Glomerular visceral epithelial cell (primary cell): ENCODE measurements around the gene RAB19.
"Not testable (repeated sequence)": the region's sequence is repeated elsewhere in the genome, so short reads cannot be mapped to it uniquely, and the experiment has no call there.

Experiments
- DNase-seq: peaks from one replicate; pipeline ENCODE4 v3.0.0-alpha.2; 2016; ENCODE audit errors: extremely low spot score

RAB19 gene

GRCh38 chr7:140453785-140454656 lies 50.2 kb downstream of the RAB19 start:
- not testable (repeated sequence) for DNase-seq

DNA sequence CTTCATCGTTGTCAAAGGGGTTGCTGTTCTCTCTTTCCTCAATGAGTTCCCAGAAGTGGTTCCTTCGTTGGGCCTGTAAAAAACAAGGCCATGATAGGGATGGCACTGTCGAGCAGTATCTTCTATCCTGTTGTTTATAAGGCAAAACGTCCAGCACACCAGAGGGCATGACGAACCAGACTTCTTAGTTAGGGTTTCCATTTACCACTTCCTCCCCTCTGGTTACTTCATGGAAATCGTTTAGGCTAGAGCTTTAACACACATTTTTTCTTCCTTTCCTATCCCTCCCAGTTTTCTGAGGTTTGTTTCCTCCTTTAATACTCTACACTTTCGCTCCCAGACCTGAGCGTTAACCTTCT lies 50.8 kb downstream of the RAB19 start:
- DNase-seq, result no peak

DNA sequence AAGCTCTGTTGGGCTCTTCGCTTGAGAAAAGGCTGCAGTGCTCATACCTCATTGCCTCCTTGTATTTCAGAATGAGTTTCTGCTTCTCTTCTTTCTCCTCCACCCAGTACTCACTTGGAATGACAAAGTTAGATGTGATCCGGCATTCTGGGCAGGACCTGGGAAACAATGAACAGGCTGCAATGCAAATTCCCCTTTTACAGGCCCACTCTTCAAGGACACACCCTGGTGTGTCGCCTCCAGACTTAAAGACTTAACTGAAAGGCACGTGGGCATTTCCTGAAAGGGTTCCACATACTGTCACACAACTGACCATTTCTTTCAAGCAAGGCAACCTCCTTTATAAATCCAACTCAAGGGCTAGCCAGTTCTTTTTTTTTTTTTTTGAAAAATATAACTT lies 51.9 kb downstream of the RAB19 start:
- DNase-seq, result no peak

GRCh38 chr7:140456551-140457051 lies 52.7 kb downstream of the RAB19 start:
- no peak for DNase-seq

DNA sequence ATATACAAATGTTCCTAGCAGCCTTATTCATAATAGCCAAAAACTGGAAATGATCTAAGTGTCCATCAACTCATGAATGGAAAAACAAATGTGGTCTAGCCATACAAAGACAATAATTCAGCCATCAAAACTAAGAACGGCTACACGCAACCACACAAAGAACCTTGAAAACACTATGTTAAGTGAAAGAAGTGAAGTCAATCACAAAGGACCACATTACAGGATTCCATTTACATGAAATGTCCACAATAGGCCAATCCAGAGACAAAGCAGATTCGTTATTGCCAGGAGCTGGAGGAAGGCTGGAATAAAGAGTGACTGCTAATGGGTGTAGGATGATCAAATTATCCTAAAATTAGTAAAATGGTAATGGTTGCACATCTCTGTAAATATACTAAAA lies 54.3 kb downstream of the RAB19 start:
- DNase-seq, result no peak

DNA sequence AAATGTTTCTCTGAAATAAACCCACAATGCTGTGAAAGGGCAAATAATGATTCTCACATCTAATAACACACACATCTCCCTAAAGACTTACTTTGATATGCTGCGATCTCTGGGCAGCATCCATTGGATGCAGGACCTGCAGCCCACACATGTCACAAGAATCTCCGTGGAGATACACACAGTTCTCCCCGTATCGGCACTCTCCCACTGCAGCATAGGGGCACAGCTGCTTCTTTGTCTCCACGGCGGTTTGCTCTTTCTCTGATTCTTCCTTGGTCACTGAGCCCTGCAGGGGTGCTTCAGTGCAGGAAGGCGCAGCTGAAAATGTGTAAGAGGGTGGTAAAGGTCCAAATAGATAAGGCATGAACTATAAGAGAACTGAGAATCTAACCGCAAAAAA lies 55.1 kb downstream of the RAB19 start:
- DNase-seq, result no peak

GRCh38 chr7:140463111-140463510 lies 59.3 kb downstream of the RAB19 start:
- DNase-seq, result no peak

DNA sequence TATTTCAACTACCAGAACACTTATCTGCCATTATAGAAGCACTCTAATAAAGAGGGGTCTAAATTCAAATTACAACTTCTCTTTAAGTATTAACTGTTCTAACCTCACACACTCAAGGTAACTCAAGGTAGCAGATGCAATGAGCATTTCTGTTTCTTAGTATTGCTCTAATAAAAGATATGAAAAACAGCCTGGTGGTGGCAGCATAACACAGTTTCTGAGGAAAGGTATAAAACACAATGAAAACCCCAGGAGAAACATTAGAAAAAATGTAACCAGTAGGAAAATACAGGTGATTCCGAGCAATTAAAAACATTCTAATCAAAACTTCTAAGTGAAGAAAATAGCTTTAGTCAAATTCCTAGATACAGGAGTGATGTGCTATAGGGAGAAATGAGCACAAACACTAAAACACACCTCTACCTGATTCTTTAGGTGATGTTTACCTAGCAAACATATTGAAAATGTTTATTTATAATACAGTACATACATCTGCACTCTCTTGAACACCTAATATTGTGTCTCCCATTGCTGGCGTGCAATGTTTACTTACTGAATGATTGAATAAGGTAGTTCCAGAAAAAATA lies 72.0 kb downstream of the RAB19 start:
- DNase-seq, result peak; percentile 52

GRCh38 chr7:140476698-140477261 lies 72.9 kb downstream of the RAB19 start:
- DNase-seq, result no peak
